Suprapubic skin (tissue), 4 donors: ENCODE data around the gene MLF2. TPM values are rescaled to one million over a fixed set of nuclear protein-coding genes. Genes with fewer than 3 reads are reported as not detected.
A peak's percentile ranks its signal among the peaks of the same experiment; 100 is the strongest.

ENCODE experiments used
- DNase-seq, 2 donors: peaks; one replicate each; pipeline ENCODE4 v3.0.0-alpha.2; 2019; ENCODE audit warnings: low spot score in 2 of 2
- H3K27ac ChIP-seq: fragments of 200-600 bp; sonication (generic); one replicate; pipeline ENCODE4 v1.5.1; 2019
- H3K27me3 ChIP-seq: fragments of 200-600 bp; sonication (generic); one replicate; pipeline ENCODE4 v1.5.1; 2019
- H3K36me3 ChIP-seq: fragments of 200-600 bp; sonication (generic); one replicate; pipeline ENCODE4 v1.5.1; 2019
- H3K4me1 ChIP-seq: fragments of 200-600 bp; sonication (generic); one replicate; pipeline ENCODE4 v1.5.1; 2019
- H3K4me3 ChIP-seq: fragments of 200-600 bp; sonication (generic); one replicate; pipeline ENCODE4 v1.5.1; 2019; ENCODE audit warnings: mild to moderate bottlenecking
- H3K9me3 ChIP-seq: fragments of 200-600 bp; sonication (generic); one replicate; pipeline ENCODE4 v1.5.1; 2019
- CTCF ChIP-seq, 2 donors: fragments of 200-600 bp in 1 of 2; fragments of 450-650 bp in 1 of 2; sonication (generic) in 1 of 2; IDR thresholded peaks; one replicate each; pipeline ENCODE4 v1.5.1; 2016 to 2019; ENCODE audit warnings: antibody characterized with exemption in 2 of 2, mild to moderate bottlenecking in 1 of 2, moderate library complexity in 1 of 2
- EP300 ChIP-seq: sonication (generic); formaldehyde crosslinking; IDR thresholded peaks from one replicate; pipeline ENCODE4 v1.6.1; 2017; ENCODE audit warnings: antibody characterized with exemption
- POLR2A ChIP-seq, 2 donors: fragments of 450-650 bp; IDR thresholded peaks; one replicate each; pipeline ENCODE4 v1.6.1; 2017; ENCODE audit warnings: antibody characterized with exemption in 2 of 2, mild to moderate bottlenecking in 2 of 2, moderate library complexity in 2 of 2
- POLR2AphosphoS5 ChIP-seq, 3 donors: sonication (generic); formaldehyde crosslinking; IDR thresholded peaks; one replicate each; pipeline ENCODE4 v1.6.1; 2017; ENCODE audit warnings: antibody characterized with exemption in 3 of 3
- WGBS: methylation state at CpG from one replicate; pipeline ENCODE4 v1.1.5; 2018; 5-methylcytosine and 5-hydroxymethylcytosine counted together
- total RNA-seq, 4 donors: library from RNA; depleted of rRNA; stranded (reverse); fragments of >200 nt; gene quantifications; one replicate each; pipeline ENCODE4 v1.1.0, GENCODE V29; 2016

Gene MLF2
- total RNA-seq, 4 donors from 2014 or later: 147 to 195 (median 180) TPM

DNA sequence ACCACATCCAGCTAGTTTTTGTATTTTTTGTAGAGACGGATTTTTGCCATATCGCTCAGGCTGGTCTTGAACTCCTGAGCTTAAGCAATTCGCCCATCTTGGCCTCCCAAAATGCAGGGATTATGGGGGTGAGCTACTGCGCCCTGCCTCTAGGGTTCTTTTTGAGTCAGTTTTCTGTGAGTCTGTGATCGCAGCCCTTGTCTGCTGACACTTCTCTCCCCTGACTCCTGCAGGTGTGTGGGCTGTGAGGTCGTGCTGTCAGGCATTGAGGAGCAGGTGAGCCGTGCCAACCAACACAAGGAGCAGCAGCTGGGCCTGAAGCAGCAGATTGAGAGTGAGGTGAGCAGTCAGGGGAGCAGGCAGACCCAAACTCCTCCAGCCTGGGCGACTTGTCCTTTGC lies 22.8 kb downstream of the MLF2 start:
- Histone ChIP-seq H3K4me3 (no peak overlapping the region), H3K36me3 (peaks cover 62% of the 10 kb centered on the region), H3K27me3 (no peaks in the 10 kb centered on the region), H3K27ac (no peak overlapping the region), H3K9me3 (no peaks in the 10 kb centered on the region), H3K4me1 (peaks cover 2% of the 10 kb centered on the region)
- TF ChIP-seq EP300: no peak
- TF ChIP-seq CTCF (IDR thresholded peaks at IDR 0.05): no peak
- TF ChIP-seq POLR2A (IDR thresholded peaks at IDR 0.05): no peak
- no peak for TF ChIP-seq POLR2AphosphoS5 (IDR thresholded peaks at IDR 0.05)
- 89% methylated on average over 8 of the region's 8 CpGs for WGBS
- no peak for DNase-seq

GRCh38 chr12:6729186-6729585 lies 23.8 kb downstream of the MLF2 start:
- H3K4me1 ChIP-seq: peaks cover 12% of the 10 kb centered on the region
- DNase-seq: no peak
- no peaks in the 10 kb centered on the region for H3K9me3 ChIP-seq
- no peak overlapping the region for H3K4me3 ChIP-seq
- H3K36me3 ChIP-seq: peaks cover 58% of the 10 kb centered on the region
- WGBS: 96% methylated on average over 6 of the region's 18 CpGs
- no peak for TF ChIP-seq POLR2AphosphoS5 (IDR thresholded peaks at IDR 0.05)
- no peak for TF ChIP-seq EP300
- TF ChIP-seq POLR2A (IDR thresholded peaks at IDR 0.05): no peak
- TF ChIP-seq CTCF (IDR thresholded peaks at IDR 0.05): no peak
- no peaks in the 10 kb centered on the region for H3K27me3 ChIP-seq
- H3K27ac ChIP-seq: no peak overlapping the region

GRCh38 chr12:6725350-6725749 lies 27.6 kb downstream of the MLF2 start:
- H3K27ac ChIP-seq: no peak overlapping the region
- no peaks in the 10 kb centered on the region for H3K27me3 ChIP-seq
- DNase-seq: no peak
- WGBS: 90% methylated on average over 7 of the region's 7 CpGs
- peaks cover 13% of the 10 kb centered on the region for H3K4me1 ChIP-seq
- TF ChIP-seq POLR2A (IDR thresholded peaks at IDR 0.05) (no peak), CTCF (IDR thresholded peaks at IDR 0.05) (no peak), POLR2AphosphoS5 (IDR thresholded peaks at IDR 0.05) (no peak), EP300 (no peak)
- peaks cover 31% of the 10 kb centered on the region for H3K36me3 ChIP-seq
- no peaks in the 10 kb centered on the region for H3K9me3 ChIP-seq
- no peak overlapping the region for H3K4me3 ChIP-seq

- peak overlapping the region; percentile 56 for H3K4me3 ChIP-seq
- no peak for DNase-seq
- WGBS: 7% methylated on average over 9 of the region's 10 CpGs
- H3K36me3 ChIP-seq: peaks cover 21% of the 10 kb centered on the region
- no peaks in the 10 kb centered on the region for H3K27me3 ChIP-seq
- H3K27ac ChIP-seq: peak overlapping the region; percentile 88
- no peak for TF ChIP-seq POLR2AphosphoS5 (IDR thresholded peaks at IDR 0.05)
- H3K9me3 ChIP-seq: no peaks in the 10 kb centered on the region
- H3K4me1 ChIP-seq: peaks cover 13% of the 10 kb centered on the region
These were observed 28.5 kb downstream of the MLF2 start for GRCh38 chr12:6724409-6724797.

GRCh38 chr12:6723607-6724408 lies 29.1 kb downstream of the MLF2 start, which contains the start of gene COPS7A:
TSS of gene COPS7A (plus strand) at chr12:6724046. CDS start at chr12:6724657, 611 bp downstream.
- peak; percentile 49 to 93 (median 81) for TF ChIP-seq POLR2AphosphoS5 (IDR thresholded peaks at IDR 0.05)
- no peak for TF ChIP-seq EP300
- TF ChIP-seq POLR2A (IDR thresholded peaks at IDR 0.05): peak in 1 of 2 donors; percentile 39
- Histone ChIP-seq H3K27ac (peak within 1 kb of the TSS; percentile 88), H3K27me3 (no peaks in the 10 kb centered on the region), H3K36me3 (peaks cover 15% of the 10 kb centered on the region), H3K4me3 (peak within 1 kb of the TSS; percentile 56), H3K4me1 (peaks cover 13% of the 10 kb centered on the region), H3K9me3 (no peaks in the 10 kb centered on the region)
- under 1% methylated on average over 39 of the region's 49 CpGs for WGBS
- peak; percentile 98 for DNase-seq

DNA sequence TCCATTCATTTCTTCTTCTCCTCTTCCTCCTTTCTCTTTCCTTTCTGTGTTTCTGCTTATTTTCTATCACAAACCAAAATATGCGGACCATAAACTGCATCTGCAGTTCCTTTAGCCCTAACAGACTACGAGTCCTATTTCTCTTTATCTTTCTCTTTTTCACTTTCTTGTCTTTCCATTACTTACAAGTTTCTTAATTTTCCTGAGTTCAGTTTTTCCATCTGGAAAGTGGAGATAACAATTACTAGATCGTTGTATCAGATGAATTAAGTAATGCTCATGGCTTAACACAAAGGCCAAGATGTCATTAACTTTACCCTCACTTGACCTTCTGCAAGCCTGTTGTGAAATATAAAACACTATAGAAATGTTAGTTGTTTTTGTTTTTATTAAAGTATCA lies 30.1 kb downstream of the MLF2 start:
- Histone ChIP-seq H3K4me3 (no peak overlapping the region), H3K27ac (no peak overlapping the region), H3K4me1 (peaks cover 13% of the 10 kb centered on the region), H3K27me3 (peaks cover 6% of the 10 kb centered on the region), H3K36me3 (peaks cover 6% of the 10 kb centered on the region), H3K9me3 (no peaks in the 10 kb centered on the region)
- no peak for DNase-seq
- 82% methylated on average over 3 of the region's 3 CpGs for WGBS
- no peak for TF ChIP-seq POLR2A (IDR thresholded peaks at IDR 0.05)
- no peak for TF ChIP-seq EP300
- TF ChIP-seq CTCF (IDR thresholded peaks at IDR 0.05): no peak
- no peak for TF ChIP-seq POLR2AphosphoS5 (IDR thresholded peaks at IDR 0.05)
